Activated T-cell treated with anti-CD3 and anti-CD28 coated beads for 24 hours (primary cell): ENCODE data around the gene BEND6.
"Not testable (repeated sequence)": the region's sequence is repeated elsewhere in the genome, so short reads cannot be mapped to it uniquely, and the experiment has no call there.

Experiments used
- DNase-seq: peaks from one replicate; pipeline ENCODE4 v3.0.0-alpha.2; 2020; ENCODE audit warnings: low read depth

The BEND6 gene

DNA sequence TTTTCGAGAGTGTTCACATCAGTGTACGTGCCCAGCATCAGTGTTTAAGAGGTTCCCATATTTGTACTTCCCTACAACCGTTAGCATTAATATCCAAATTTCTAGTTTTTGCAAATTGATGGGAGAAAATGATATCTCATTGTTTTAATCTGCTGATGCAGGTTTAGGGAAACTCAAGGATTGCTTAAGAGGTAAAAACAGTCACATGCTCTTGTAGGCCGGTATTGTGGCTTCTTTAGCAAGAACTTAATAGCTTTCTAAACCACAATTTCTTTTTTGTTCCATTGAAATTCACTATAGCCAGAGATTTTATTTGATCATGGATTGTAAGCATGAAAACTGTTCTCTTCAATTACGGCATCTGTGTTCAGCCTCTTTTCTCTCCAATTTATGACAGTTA is 29.5 kb downstream of the BEND6 start:
- no peak for DNase-seq

DNA sequence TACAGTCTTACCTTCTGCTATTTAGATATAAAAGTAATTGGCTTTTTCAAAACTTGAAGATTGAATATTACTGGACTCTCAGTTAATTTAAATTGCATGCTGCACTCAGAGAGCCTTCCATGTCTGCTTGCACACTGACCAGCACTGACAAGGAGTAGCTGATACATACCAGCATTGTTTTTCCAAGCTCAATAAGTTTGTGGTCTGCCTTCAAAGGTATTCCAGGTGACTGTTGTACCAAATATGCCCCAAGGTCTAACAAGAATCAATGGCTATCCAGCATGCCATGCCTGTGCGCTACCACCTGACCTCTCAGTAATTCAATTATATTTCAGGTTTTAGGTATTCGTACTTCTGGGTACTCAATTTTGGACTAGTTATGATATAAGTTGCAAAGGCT is 30.0 kb downstream of the BEND6 start:
- no peak for DNase-seq

DNA sequence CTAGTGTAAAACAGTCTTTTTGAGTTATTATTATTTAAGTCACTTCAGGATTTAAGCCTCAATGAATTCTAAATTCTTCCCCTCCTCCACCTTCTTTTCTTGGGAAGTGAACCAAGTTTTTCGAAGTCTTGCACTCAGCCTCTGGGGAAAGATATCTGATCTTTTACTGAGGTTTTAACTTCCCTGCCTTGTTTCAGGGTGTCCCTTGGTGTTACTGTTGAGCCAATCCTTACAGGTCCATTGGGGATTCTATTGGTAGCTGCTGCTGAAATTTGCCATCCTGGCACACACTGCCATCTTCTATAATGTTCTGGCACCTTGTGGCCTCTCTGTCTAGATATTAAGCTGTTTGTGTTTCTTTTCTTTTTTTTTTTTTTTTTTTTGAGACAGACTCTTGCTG is 31.7 kb downstream of the BEND6 start:
- no peak for DNase-seq

DNA sequence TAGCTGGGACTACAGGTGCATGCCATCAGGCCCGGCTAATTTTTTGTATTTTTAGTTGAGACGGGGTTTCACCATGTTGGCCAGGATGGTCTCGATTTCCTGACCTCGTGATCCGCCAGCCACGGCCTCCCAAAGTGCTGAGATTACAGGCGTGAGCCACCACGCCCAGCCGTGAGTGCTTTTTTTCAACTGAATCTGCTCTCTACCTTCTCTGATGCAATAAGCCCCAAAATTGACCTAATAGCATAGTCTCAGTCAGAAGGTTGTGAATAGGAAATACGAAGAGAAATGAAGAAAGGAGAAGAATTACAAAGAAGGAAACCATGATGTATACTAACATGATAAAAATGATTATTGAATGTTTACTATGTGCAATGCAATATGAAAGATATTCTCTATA is 33.2 kb downstream of the BEND6 start:
- DNase-seq: no peak

DNA sequence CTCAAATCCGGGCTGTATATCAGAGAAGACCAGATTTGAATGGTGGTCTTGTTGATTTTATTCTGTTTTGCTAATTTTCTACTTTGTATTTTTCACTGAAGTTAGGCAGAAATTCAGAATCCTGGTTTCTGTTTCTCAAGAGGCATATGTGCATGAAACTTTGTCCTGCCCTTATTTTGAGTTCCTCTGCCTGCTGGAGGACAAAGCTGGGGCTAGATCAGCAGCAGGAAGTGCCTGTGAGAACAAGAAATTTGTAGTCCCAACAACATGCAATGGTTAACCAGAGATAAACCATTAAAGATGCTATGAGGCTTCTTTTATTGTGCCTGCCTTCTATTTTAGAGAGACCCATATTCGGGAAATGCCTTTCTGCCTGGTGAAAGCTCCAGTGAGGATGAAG is 37.1 kb downstream of the BEND6 start:
- DNase-seq: no peak

DNA sequence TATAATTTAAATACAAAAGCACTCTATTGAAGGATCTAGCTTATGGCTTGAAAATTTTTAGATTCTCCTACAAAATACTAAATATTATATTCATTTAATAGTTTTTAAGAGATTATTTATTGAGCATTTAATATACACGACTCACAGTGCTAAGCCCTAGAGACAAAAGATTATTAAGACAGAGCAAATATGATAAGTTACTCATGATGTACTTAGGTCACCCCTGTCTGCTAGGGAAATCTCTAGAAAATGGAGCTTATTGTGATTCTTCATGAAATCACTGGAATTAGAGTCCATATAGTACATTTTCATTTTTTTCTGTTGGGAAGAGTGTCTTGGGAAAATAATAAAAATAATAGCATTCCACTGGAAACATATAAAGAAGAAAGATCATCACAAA is 37.8 kb downstream of the BEND6 start:
- DNase-seq: no peak

DNA sequence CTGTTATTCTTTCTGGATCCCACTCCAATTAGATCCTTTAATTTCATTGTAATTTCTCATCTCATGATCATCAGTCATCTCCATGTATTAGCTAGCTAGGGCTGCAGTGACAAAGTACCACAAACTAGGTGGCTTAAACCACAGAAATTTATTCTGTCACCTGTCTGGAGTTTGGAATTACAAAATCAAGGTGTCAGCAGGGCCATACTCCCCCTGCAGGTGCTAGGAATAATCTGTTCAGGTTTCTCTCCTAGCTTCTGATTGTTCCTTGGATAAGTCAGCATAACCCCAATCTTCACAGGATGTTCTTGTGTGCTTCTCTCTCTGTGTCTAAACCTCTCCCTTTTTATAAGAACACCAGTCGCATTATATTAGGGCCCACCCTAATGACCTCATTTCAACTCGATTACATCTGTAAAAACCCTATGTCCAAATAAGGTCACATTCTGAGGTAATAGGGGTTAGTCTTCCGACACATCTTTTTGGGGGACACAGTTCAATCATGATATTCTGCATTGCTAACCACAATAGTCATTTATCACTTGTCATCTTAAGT is 40.5 kb downstream of the BEND6 start:
- DNase-seq: no peak

DNA sequence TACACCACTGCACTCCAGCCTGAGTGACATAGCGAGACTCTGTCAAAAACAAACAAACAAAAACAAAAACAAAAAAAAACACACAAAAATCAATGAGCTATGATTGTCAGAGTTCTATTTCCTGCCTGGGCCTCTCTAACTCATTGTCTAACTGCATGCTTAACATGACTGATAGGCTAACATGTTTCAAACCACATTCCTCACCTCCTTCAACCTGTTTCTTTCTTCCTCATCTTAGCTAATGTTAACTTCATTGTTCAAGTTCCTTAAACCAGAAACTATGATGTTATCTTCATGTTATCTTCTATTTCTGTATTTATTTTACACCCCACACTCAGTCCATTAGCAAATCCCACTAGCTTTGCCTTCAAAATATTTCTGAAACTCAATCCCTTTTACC is 41.5 kb downstream of the BEND6 start:
- DNase-seq: no peak

DNA sequence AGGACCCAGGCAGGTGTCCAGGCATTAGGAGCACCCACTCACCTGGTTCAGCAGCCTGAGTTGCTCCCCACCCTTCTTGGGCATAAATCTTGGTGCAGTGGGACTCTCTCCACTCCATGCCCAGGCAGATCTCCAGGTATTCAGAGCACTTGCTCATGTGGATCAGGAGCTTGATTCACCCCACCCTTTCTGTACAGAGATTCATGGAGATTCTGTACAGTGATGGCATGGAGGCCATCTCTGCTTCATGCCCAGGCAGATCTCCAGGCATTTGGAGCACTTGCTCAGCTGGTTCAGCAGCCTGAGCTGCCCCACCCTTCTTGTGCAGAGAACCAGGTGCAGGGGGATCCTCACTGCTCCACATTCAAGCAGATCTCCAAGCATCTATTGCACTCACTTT is 44.1 kb downstream of the BEND6 start:
- no peak for DNase-seq

DNA sequence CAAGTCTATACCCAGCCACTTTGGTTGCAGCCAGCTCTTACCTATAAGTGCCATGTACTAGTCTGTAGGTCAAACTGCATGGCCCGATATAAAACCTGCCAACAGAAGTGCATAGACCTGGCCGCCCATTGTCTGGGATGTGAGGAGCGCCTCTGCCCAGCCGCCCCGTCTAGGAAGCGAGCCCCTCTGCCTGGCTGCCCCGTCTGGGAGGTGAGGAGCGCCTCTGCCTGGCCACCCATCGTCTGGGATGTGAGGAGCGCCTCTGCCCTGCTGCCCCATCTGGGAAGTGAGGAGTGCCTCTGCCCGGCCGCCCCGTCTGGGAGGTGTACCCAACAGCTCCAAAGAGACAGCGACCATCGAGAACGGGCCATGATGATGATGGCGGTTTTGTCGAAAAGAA is 44.8 kb downstream of the BEND6 start:
- not testable (repeated sequence) for DNase-seq

DNA sequence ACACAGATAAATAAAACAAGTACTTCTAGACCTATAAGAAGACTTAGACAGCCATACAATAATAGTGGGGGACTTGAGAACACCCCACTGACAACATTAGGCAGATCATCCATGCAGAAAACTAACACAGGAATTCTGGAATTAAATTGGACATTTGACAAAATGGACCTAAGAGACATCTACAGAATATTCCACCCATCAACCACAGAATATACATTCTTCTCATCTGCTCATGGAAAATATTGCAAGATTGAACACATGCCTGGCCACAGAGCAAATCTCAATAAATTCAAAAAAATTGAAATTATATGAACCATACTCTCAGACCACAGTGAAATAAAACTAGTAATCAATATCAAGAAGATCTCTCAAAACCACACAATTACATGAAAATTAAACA is 47.3 kb downstream of the BEND6 start:
- no peak for DNase-seq

DNA sequence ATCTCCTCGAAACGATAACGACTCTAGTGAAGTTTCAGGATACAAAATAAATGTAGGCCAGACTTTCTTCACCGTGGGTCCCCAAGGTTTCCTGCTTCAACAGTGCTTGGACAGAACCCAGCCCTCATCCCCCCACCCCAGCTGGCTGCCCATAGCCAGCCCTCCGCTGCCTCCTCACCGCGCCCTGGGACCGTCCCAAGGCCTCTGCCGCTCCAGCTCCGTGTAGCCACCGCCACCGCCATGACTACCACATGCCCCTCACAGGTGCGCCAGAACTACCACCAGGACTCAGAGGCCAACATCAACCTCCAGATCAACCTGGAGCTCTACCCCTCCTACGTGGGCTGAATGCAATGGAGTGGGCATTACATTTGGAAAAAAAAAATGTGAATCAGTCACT is 49.4 kb downstream of the BEND6 start:
- no peak for DNase-seq

DNA sequence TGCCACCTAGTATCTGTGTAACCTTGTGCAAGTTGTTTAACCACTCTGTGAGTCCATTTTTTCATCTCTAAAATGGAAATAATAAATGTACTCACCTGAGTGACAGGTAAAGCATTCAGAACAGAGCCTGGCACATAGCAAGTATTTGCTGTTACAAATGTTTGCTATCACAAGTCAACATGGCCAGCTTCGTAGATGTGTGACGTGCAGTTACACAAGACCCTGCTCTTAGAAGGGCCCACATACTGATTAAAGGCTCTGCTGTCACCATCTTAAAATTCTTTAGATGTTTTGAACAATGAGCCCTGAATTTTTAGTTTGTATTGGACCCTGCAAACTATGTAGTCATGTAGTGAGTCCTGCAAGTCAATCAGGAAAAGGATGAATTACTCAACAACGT is 51.2 kb downstream of the BEND6 start:
- DNase-seq: no peak

DNA sequence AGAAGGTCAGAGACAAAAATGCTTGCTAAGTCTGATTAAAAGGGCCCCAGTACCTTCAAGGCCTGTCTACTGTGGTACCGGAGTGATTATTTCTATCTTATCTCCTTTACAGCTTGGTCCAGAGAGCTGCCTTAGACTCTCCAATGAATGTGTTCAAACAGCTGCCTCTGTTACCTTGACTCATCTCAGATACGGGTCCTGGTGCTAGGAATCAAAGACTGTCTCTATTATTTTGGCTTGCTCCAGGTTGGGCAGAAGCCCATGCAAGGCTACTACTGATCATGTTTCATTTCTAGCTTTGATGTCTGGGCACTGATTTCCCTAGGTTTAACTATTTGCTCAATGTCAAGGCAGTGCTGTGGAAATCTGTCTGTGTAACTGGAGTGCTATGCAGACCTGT is 53.2 kb downstream of the BEND6 start:
- not testable (repeated sequence) for DNase-seq

DNA sequence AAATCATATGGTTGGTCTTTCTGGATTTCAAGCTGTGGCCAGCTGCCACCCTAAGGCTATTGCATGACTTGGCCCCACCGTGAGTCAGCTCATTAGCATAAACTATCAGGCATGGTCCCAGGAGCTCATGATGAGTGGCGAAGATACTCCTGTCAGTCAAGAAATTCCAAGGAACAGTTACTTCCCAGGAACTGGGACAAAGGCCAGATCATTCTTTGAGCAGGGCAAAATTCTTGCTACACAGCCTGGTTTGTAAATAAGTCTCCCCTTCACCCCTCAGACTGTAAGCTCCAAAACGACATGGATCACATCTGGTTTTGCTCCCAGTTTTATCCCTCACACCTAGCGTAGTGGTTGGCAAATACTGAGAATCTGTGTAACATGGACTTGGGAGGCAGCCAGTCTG is 58.6 kb downstream of the BEND6 start:
- DNase-seq: no peak

DNA sequence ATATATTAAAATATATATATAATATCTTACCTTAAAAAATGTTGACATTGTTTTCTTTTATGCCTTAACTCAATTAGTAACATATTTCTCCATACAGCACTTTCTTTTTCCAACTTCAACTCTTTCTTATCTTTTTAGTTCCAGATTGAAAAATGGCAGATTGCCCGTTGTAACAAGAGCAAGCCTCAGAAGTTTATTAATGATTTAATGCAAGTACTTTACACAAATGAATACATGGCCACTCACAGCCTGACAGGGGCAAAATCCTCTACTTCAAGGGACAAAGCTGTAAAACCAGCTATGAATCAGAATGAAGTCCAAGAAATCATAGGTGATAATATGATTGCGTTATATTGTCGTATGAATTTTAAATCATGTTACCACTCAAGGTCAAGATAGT is 62.2 kb downstream of the BEND6 start:
- DNase-seq: no peak

DNA sequence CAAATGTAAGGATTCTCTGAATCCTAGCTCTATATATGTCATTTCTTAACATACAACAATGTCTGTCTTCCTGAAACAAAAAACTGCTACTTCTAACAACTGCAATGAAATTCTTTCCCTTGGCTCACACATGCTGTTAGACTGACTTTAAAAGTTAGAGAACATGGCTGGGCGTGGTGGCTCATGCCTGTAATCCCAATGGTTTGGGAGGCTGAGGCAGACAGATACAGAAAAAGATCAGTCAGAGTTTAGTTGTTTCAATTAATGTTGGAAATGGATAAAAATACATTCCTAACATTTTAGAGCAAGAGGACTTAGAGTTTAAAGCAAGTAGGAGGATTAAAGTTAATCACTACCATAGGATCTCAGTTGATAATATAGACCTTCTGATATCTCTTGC is 62.9 kb downstream of the BEND6 start:
- DNase-seq: no peak

DNA sequence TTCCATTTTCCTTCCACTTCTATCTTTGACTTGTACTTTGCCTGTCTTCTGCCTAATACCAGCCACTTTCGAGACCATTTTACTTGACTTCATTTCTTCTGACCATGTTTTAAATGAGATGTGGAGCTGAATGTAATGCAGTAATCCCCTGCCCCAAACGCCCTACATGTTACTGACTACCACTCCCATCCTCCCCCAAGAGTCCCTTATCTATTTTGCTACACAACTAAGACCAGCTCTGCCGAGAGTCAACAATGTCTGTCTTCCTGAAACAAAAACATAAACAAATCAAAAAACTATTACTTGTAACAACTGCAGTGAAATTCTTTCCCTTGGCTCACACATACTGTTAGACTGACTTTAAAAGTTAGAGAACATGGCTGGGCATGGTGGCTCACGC is 64.5 kb downstream of the BEND6 start:
- DNase-seq: no peak

DNA sequence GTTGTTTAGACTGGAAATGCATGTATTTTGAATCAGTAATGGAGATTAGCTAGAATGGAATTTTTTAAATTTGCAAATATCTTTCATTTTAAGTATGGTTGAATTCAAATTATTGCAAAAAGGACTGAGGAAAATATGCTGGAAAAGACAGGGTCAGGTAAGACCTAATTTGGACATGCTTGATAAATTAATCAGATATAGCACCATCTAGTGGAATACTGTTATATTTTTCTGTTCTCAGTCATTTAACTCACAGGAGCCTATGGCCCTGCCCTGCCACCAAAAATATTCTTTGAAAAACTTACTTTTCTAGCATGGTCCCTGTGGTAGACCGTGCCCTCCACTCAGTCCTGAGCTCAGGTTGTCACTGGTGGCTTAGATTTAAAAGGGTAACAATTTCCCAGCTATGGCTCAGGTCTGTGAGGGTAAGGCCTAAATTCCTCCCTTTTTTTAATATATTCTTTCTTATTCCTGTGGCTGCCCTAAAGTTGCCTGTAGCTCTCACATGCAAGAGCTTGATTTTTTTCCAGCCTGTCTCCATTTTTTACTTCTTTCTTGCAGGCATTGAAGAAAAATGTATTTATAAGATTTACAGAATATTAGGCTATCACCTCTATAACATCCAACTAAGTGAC is 66.3 kb downstream of the BEND6 start:
- DNase-seq: no peak

DNA sequence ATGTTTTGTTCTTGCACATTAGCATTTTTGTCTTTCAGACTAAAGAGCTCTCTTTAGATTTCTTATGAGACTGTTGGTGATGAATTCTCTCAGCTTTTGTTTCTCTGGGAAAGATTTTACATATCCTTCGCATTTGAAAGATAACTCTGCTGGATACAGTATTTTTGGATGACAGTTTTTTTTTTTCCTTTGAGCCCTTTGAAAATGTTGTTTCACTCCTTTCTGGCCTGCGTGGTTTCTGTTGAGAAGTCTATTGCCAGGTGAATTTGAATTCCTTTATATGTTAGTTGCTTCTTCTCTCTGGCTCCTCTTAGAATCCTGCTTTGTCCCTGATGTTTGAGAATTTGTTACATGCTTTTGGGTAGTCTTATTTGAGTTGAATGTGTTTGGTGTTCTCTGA is 69.4 kb downstream of the BEND6 start:
- no peak for DNase-seq

DNA sequence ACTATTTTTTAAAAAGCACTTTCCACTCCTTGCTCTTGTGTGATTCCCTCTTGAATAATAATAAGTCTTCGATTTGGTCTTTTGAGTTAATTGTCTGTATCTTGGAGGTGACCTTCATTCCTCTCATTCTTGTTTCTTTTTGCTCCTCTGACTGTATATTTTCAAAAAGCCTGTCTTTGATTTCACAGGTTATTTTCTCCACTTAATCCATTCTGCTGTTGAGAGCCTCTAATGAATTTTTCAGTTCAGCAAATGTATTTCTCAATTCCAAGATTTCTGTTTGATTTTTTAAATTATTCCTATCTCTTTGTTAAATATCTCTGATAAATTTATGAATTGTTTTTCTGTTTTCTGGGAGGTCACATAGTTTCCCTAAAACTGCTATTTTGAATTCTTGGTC is 69.9 kb downstream of the BEND6 start:
- no peak for DNase-seq

DNA sequence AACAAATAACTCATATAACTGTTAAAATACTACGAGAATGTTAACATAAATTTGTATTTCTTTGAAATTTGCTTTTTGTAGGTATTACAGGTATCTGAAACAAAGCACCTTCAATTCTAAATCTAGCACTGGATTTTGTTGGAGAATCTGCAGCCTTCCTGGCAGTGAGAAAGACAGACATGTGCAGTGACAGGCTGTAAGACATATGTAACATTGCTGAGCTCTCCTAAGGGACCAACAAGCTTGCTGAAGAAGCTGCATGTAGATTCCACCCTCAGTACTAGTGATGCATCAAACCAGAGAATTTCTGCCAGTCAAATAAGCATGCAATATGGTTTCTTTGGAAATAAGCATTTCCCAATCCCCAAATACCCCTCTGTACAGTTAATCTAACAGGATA is 71.1 kb downstream of the BEND6 start:
- DNase-seq: no peak

DNA sequence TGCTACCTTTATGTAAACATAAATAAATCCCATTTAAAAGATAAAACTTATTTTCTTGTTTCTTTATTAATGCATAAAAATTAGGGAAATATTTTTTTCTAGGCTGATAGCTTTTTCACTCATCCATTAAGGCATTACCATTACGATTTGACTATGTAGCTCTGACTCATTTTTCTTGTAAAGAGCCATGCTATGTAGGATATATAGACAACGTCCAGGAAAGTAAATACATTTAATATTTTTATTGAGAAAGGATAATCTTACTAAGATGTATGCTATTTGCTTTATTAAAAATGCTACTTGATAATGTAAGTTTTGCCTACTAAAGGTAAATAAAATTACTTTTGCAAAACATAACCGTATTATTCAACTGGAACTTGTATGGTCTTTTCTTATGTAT is 72.4 kb downstream of the BEND6 start:
- no peak for DNase-seq

DNA sequence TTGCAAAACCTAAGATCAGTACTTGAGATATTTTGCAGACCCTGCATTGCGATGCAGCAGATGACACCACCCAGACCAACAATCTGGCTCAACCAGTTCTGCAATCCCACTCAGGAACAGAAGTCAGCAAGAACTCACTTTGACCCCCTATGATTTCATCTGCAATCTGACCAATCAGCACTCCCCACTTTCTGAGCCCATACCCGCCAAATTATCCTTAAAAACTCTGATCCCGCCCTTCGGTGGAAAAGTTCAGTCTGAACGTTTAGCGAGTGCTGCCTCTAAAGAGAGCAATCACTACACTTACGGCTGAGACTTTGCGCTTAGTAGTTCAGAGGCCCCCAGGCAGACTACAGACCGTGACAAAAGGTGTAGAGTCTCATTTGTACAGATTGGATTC is 74.3 kb downstream of the BEND6 start:
- no peak for DNase-seq

DNA sequence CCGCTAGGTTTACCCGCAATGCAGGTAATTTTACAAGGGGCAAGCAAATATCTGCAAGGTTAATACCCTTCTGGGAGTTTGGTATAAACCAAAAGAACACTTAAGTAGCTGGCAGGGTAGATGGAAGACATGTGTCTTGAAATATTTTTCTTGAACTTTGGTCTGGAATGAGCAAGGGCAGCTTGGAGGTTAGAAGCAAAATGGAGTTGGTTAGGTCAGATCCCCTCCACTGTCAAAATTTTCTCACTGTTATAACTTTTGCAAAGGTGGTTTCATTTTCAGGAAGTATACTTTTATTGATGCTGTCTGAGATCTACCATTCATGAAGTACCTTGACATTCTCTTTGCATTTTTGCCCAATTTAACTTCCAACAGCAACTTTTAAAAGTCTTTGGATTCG is 78.3 kb downstream of the BEND6 start:
- no peak for DNase-seq
